HG02763 (cell line): Measurements from ENCODE around the gene PAF1.
"Not testable (repeated sequence)": the region's sequence is repeated elsewhere in the genome, so short reads cannot be mapped to it uniquely, and the experiment has no call there.

Source experiments
- ATAC-seq: cut with Tn5 transposase; IDR thresholded peaks from one replicate; pipeline ENCODE4 v1.9.1; 2021; ENCODE audit warnings: mild to moderate bottlenecking, moderate library complexity; ENCODE audit not compliant: unreplicated experiment

The PAF1 gene

GRCh38 chr19:39384839-39385568, 5.9 kb downstream of the PAF1 start:
- ATAC-seq: no peak

DNA sequence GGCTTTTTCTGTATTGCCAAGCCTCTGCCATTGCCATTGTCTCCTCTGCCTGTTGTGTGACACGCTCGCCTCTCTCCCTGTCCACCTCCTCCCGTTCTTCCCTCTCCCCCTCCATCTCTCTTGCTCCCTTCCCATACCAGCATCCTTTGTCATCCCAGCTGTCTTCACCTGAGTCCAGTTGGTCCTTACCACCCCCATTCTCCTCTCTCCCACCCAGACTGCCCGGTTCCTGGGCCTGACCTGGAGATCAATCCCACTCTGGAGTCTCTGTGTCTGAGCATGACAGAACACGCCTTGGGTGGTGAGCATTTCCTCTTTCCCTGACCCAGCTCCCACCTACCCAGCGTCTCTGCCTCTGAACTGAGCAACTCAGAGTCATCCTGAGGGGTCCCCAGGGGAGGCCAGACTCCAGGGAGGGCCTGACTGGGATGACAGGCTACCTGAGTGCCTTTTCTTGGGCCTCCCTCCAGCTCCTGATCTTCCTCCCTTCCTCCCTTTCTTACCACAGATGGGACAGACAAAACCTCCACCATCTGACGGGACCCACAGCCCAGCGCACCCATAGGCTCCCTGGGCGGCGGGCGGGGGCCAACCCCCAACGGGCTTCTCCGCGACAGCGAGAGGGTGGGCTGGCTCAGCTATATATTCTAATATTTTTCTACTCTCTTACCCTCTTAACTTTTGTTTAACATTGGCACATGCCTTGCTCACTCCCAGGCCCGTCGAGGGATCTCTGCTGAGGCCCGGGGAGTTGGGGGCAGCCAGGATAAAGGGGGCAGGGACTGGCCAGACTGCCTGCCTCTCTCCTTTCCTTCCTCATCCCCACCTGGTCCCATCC, 7.7 kb downstream of the PAF1 start:
- ATAC-seq: no peak

DNA sequence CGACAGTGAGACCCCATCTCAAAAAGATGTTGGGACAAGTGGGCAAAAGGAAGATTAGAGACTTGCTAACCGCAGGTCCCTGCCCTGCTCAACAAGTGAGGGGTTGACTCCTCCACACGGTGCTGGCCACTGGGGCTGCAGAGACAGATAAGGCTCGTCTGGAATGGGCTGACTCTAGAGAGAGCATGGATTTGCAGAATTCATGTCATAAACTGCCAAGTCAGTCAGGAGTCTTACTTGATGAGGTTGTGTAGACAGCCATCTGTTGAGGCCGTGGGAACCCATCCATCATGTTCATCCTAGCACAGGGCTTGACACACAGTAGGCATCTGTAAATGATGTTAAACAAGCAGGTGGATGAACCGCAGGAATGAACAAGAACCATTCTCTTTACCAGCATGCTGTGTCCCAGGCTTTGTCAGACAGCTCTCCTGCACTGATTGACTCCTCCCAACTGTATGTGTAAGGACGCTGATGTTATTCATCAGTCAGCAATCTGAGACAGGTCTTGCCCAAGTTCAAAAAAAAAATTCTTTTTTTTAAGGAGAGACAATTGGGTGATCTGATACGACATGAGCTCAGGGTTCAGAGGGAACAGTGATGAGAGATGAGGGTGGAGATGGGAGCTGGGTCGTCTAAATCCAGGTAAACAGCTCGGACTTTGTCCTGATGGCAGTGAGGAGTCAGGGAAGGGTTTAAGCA, 8.8 kb downstream of the PAF1 start:
- no peak for ATAC-seq

- ATAC-seq: no peak
Measured at GRCh38 chr19:39380521-39381502, 10.1 kb downstream of the PAF1 start.

GRCh38 chr19:39379865-39380396, 11.0 kb downstream of the PAF1 start:
- no peak for ATAC-seq

- not testable (repeated sequence) for ATAC-seq
Measured at GRCh38 chr19:39379366-39379765, 11.5 kb downstream of the PAF1 start.

DNA sequence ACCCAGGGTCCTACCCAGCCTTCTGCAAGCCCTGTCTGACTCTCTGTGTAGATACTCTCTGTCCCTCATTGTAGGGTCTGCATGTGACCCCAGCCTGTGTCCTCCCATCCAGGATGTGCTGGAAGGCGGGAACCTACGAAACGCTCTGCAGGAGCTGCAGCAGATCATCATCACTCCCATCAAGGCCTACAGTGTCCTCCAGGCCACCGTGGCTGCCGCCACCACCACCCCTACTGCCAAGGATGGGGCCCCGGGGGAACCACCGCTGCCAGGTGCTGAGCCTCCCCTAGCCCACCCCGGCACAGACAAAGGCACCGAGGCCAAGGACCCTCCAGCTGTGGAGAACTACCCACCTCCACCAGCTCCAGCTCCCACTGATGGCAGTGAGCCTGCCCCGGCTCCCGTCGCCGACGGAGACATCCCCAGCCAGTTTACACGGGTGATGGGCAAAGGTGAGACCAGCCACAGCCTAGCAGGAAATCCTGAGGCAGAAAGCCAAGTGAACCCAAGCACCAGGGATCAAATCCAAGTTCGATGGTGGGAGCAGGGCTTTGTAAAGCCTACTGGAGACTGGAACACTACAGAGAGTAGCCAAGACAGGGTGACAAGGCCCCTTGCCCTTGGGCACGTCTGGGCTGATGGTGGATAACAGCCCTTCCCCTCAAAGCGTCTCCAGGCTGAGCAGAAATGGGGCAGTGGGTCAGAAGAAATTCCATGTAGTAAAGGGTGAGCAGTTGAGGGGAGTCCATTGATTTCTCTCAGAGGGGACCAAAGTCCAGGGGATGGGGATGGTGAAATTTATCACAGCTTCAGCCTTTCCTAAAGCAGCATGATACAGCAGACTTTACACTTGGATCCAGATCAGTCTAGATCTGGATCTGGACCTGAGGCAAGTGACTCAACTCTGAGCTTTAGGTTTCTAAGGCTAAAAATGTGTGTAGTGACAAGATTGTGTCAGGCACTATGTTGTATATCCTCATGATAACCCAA, 13.2 kb downstream of the PAF1 start:
- no peak for ATAC-seq

GRCh38 chr19:39375929-39376328, 15.0 kb downstream of the PAF1 start:
- no peak for ATAC-seq

DNA sequence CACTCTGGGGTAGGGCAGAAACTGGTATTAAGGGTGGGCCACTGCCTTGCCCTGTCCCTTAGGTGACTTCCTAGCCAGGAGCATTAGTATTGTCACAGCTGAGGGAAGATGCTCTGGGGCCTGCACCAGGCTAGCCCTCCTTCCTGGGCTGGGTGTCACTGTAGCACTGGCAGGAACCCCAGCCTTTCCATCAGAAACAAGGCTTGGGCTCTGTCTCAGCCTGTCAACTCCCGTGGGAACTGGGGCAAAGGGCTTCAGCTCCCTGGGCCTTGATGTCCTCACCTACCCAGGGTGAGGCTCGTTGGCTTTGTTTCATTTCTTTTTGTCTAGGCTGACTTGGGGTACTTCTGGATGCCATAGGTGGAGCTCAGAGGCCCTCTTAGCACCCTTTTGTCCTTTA, 18.0 kb downstream of the PAF1 start:
- ATAC-seq: no peak

DNA sequence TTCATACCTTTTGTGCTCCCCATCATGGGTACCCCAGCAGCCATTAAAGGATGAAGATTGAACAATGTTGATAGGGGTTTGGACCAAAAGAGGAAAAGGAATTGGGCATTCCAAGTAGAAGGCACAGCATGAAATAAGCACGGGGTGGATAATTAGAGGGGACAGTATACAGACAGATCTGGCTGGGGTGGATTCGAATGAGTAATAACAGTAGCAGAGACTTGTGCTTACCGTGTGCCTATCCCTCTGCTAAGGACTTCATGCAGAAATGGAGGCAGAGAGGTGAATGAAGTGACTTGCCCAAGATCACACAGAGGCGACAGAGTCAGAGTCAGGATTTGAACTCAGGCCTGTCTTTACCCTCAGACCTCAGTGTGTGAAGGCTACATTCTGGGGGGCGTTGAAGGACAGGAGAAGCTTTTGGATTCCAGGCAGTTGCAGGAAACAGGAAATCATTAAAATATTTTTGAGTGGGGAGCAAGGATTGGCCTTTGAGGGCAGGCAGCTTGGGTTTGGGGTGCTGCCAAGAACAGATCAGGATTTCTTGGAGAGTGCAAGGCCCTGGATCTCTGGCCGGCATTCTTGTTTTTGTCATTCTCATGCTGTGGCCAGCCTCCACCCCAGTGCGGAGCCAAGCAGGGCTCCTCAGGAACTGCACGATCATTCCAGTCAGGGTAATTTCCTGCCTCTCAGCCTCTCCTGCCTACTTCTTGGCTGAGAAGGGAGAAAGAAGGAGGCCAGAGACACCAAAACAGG, 18.7 kb downstream of the PAF1 start:
- ATAC-seq: no peak

- ATAC-seq: no peak
Measured at GRCh38 chr19:39370735-39371134, 20.2 kb downstream of the PAF1 start.

- ATAC-seq: no peak
Measured at GRCh38 chr19:39369200-39369599, 21.7 kb downstream of the PAF1 start.

DNA sequence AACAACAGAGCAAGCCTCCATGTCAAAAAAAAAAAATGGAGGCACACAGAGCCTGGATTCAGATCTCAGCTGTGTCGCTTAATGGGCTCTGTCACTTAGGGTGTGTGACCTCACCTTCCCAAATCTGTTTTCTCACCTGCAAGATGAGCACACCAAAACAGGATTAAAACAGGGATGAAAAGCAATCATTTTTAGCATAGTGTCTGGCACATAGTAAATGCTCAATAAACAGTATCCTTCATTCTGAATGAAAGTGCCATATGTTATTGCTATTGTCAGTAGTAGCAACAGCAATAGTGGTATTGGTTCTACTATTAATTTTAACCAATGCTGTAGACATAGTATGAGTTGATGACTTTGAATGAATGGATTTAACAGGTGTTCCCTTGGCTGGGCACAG, 25.4 kb downstream of the PAF1 start:
- ATAC-seq: no peak

DNA sequence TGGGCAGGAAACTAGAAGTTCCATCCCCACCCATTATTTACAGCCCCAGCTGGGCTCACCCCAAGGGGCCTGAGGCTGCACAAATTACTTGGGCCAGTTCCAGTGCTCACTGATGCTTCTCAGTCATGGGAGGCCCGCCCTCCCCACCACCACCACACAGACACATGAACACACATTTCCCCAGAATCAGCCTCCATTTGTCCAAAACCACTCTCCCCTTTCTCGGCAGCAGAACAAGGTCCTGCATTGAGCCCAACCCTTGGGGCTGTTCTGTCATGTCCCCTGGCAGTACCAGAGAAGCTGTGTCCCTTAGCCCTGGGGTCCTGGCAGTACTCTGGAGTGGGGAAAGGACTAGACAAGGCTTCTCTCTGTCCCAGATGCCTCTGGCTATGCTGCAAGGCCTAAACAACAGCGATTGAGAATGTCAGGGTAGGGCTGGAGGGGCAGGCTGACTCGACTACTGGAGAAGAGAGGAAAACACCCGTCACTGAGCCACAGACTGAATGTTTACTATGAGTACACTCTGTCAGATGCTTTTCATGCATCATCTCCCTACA, 26.9 kb downstream of the PAF1 start:
- no peak for ATAC-seq

DNA sequence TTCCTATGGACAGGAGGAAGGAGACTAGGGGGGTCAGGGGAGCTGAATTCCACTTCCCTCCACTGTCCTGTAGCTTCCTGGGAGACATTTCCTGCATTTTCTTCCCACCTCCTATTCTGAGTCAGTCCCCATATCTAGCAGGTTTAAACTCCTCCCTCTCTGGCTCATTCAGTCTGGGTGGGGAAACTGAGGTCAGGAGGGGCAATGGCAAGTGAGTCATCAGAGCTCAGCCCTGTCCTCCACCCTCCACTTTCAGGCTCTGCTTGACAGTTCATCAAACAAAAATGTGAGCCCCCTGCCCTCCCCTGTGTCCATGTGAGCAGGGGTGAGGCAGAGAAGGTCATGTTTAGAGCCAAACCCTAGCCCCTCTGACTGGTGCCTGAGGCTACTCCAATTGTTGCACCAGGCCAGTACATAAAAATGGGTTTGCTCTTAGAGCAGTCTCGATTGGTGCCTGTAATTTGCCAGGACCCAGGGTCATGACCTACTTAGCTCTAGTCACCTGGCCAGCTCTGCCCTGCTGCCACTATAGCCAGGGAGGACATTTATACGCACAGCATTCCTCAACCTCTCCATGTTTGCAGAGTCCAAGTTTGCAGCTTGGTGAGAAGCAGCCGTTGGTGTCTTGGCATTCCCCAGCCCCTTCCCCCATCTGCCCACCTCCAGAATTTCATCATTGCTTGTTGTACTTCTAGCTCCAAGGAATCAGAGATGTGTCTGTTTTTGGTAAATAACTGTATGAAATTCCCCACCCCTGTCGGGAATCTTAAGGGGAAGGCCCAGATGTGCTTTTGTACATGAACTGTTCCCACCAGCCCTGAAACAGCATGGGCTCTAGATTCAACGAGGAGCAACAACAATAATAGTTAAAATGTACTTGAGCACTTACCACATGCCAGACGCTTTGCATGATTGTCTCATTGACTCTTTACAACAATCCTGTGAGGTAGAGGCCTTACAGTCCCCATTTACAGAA, 27.9 kb downstream of the PAF1 start:
- no peak for ATAC-seq

- ATAC-seq: no peak
Measured at GRCh38 chr19:39360599-39360998, 30.3 kb downstream of the PAF1 start.

DNA sequence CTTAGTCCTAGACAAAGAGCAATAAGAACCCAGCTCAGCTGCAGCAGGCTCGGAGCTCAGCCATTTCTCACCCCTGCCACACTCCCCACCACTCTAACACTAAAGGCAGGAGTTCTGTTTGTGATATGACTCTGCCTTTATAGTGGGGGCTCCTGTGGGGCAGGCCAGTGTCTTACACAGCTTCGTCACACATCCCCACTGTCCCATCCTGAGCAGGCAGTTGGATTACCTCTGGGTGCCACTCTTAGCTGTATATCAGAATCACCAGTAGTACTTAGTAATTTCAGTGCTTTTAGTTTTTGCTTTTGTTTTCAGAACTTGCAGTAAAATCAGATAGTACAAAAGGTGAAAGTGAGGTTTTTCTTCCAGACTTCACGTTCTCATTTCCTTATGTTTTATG, 31.9 kb downstream of the PAF1 start:
- no peak for ATAC-seq
